G401 (cell line): ENCODE results near the gene KDM4B. TPM values are rescaled to one million over a fixed set of nuclear protein-coding genes. Genes with fewer than 3 reads are reported as not detected.
A peak's percentile ranks its signal among the peaks of the same experiment; 100 is the strongest.
"Not testable (repeated sequence)": the region's sequence is repeated elsewhere in the genome, so short reads cannot be mapped to it uniquely, and the experiment has no call there.

ENCODE experiments used
- DNase-seq: peaks from one replicate; pipeline ENCODE4 v3.0.0-alpha.2; 2015; ENCODE audit warnings: low spot score
- in situ Hi-C: cut with HindIII; loops from 2 replicates; pipeline ENCODE4 v1.10.0; 2016; ENCODE audit warnings: low sequenced_read_pairs, mixed read lengths
- total RNA-seq: library from RNA; depleted of rRNA; stranded (reverse); fragments of >200 nt; shearing (Covaris generic); gene quantifications from 2 replicates; pipeline ENCODE4 v1.2.3, GENCODE V29; 2014

KDM4B gene
- total RNA-seq, 1 experiment from 2014 or later = 19.3 TPM

GRCh38 chr19:4965061-4965460, 3.9 kb upstream of the KDM4B start:
- DNase-seq = no peak
- in situ Hi-C loops = no loop called here

- no peak for DNase-seq
- in situ Hi-C loops = no loop called here
These were observed 2.3 kb upstream of the KDM4B start for GRCh38 chr19:4966591-4966990.

GRCh38 chr19:4967738-4968461, 1.0 kb upstream of the KDM4B start:
- no peak for DNase-seq
- in situ Hi-C loops = no loop called here

- in situ Hi-C loops = no loop called here
- DNase-seq = no peak
These were observed 419 bp downstream of the KDM4B start for GRCh38 chr19:4969292-4969771.

GRCh38 chr19:4969772-4970531, 1.0 kb downstream of the KDM4B start:
- in situ Hi-C loops = no loop called here
- DNase-seq = peak; percentile 47

- in situ Hi-C loops = no loop called here
These were observed 1.9 kb downstream of the KDM4B start for GRCh38 chr19:4970558-4971423.

GRCh38 chr19:4971424-4971793, 2.5 kb downstream of the KDM4B start:
- DNase-seq = peak; percentile 66
- in situ Hi-C loops = no loop called here

More at GRCh38 chr19:4970558-4971423, 1.9 kb downstream of the KDM4B start:
- peak; percentile 63 for DNase-seq

GRCh38 chr19:4971816-4972495, 3.0 kb downstream of the KDM4B start:
- no peak for DNase-seq
- in situ Hi-C loops = no loop called here

GRCh38 chr19:4972509-4973230, 3.8 kb downstream of the KDM4B start:
- DNase-seq = no peak
- in situ Hi-C loops = no loop called here

- in situ Hi-C loops = no loop called here
- no peak for DNase-seq
These were observed 6.1 kb downstream of the KDM4B start for GRCh38 chr19:4974880-4975469.

GRCh38 chr19:4975601-4976000, 6.7 kb downstream of the KDM4B start:
- DNase-seq, in situ Hi-C loops: not testable (repeated sequence)

- peak; percentile 72 for DNase-seq
- in situ Hi-C loops = no loop called here
These were observed 7.7 kb downstream of the KDM4B start for GRCh38 chr19:4976401-4977298.

- in situ Hi-C loops = no loop called here
- DNase-seq = peak; percentile 78
These were observed 8.6 kb downstream of the KDM4B start for GRCh38 chr19:4977299-4978174.

- no peak for DNase-seq
- in situ Hi-C loops = no loop called here
These were observed 10.4 kb downstream of the KDM4B start for GRCh38 chr19:4979211-4979807.

GRCh38 chr19:4980067-4980466, 11.2 kb downstream of the KDM4B start:
- in situ Hi-C loops = no loop called here
- DNase-seq = no peak
